Activated gamma-delta T cell (primary cell): ENCODE measurements around the gene ARHGAP35.
"Not testable (repeated sequence)": the region's sequence is repeated elsewhere in the genome, so short reads cannot be mapped to it uniquely, and the experiment has no call there.

ENCODE experiments used
- DNase-seq: peaks from one replicate; lab custom pipeline; 2025; lab: John Stamatoyannopoulos, UW

Gene ARHGAP35

DNA sequence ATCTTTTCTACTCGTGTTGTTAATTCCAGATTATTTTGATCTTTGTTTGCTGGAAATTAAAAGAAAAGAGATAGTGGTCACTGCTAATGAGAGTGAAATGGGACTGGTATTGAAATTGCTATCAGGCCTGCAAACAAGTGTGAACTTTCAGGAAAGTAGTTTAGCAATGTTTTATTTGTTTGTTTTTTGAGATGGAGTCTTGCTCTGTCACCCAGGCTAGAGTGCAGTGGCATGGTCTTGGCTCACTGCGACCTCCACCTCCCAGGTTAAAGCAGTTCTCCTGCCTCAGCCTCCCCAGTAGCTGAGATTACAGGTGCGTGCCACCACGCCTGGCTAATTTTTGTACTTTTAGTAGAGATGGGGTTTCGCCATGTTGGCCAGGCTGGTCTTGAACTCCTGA, 10.4 kb downstream of the ARHGAP35 start:
- not testable (repeated sequence) for DNase-seq

DNA sequence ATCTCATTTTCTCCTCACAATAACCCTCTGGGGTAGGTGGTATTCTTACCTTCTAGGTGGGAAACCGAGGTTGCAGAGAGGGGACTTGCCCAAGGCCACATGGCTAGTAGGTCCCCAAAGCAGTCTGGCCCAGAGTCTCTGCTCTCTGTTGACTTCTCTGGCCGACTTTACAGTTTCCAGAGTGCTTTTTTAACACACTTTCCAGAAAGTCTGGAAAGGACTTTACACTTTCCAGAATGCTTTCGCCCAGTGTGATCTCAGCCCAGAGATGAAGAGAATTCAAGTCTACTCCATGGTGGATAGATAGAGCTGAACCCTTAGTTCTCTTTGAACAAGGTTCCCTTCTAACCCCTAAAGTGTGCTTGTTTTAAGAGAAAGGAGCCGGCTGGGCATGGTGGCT, 12.2 kb downstream of the ARHGAP35 start:
- DNase-seq: no peak

DNA sequence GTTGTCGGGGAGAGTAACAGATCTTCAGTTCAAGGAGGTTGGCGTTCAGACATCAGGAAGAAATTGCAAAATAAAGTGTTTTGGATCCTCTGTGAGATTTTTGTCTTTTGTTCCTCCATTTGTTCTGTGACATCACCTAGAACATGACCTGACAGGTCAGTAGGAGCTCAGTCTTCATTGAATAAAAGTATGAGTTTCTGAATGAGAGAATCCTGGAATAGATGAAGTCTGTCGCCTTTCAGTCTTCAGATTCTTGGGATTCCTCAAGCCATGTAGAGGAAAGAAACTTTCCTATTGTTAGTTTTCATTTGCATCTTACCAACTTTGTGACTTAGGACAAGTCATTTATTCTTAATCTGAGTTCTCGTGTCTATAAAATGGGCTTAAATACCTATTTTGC, 14.4 kb downstream of the ARHGAP35 start:
- DNase-seq: no peak

DNA sequence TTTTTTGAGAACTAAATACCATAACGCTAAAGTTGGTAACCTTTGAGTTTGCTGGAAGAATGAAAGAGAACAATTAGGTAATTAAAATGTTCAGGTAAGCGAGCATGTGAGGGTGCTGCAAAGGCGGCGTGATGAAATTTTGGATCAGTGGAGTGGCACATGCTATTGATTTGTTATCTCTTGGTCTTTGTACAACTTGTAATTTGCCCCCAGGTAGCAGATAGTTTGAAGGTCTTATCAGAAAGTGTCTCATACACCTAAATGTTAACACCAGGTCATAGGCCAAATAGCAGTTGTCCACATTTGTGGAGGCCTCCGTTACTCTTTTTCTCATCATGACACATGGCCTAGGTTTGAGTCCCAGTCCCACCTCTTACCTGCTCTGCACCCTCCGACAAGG, 14.9 kb downstream of the ARHGAP35 start:
- DNase-seq: no peak

DNA sequence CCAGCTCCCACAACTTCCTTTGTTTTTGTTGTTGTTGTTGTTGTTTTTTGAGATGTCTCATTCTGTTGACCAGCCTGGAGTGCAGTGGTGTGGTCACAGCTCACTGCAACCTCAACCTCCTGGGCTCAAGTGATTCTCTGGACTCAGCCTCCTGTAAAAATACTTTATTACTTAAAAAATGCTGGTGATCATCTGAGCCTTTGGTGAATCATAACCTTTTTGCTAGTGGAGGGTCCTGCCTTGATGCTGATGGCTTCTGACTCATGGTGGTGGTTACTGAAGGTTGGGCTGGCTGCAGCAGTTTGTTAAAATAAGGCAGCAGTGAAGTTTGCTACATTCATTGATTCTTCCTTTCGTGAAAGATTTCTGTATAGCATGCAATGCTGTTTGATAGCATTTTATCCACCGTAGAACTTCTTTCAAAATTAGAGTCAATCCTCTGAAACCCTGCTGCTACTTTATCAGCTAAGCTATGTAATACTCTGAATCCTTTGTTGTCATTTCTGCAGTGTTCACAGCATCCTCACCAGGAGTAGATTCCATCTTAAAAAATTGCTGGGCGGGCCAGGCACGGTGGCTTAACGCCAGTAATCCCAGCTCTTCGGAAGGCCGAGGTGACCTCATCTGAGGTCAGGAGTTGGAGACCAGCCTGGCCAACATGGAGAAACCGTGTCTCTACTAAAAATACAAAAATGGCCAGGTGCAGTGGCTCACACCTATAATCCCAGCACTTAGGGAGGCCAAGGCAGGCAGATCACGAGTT, 18.0 kb downstream of the ARHGAP35 start:
- no peak for DNase-seq

DNA sequence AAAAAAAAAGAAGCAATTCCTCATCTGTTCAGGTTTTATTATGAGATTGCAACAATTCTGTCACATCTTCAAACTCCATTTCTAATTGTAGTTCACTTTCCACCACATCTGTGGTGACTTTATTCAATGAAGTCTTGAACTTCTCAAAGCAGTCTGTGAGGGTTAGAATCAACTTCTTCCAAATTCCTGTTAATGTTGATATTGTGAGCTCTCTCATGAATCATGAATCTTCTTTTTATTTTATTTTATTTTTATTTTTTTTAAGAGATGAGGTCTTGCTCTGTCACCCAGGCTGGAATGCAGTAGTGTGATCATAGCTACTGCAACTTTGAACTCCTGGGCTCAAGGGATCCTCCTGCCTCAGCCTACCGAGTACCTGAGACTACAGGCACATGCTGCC, 19.6 kb downstream of the ARHGAP35 start:
- no peak for DNase-seq

DNA sequence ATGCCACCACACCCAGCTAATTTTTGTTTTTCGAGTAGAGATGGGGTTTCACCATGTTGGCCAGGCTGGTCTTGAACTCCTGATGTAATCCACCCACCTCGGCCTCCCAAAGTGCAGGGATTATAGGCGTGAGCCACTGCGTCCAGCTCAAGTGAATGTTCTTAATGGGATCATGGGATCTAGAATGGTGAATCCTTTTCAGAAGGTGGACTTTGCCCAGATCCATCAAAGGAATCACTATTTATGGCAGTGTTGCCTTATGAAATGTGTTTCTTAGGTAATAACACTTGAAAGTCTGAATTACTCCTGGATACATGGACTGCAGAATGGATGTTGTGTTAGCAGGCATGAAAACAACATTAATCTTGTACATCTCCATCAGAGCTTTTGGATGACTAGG, 20.3 kb downstream of the ARHGAP35 start:
- DNase-seq: no peak

DNA sequence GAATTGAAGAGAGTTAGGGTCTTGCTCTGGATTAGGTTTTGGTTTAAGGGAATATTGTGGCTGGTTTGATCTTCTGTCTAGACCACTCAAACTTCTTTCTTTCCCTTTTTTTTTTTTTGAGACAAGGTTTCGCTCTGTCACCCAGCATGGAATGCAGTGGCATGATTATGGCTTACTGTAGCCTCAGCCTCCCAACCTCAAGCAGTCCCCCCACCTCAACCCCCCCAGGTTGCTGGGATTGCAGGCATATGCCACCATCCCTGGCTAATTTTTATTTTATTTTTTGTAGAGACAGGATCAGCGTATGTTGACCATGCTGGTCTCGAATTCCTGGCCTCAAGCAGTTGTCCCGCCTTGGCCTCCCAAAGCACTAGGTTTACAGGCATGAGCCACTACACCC, 21.2 kb downstream of the ARHGAP35 start:
- no peak for DNase-seq

DNA sequence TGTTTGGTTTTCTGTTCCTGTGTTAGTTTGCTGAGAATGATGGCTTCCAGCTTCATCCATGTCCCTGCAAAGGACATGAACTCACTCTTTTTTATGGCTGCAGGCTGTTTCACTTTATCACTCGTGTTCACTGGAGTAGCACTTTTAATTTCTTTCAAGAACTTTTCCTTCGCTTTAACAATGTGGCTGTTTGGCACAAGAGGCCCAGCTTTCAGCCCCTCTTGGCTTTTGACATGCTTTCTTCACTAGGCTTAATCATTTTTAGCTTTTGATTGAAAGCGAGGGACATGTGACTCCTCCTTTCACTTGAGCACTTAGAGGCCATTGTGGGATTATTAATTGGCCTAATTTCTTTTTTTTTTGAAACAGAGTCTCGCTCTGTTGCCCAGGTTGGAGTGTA, 22.0 kb downstream of the ARHGAP35 start:
- DNase-seq: not testable (repeated sequence)

DNA sequence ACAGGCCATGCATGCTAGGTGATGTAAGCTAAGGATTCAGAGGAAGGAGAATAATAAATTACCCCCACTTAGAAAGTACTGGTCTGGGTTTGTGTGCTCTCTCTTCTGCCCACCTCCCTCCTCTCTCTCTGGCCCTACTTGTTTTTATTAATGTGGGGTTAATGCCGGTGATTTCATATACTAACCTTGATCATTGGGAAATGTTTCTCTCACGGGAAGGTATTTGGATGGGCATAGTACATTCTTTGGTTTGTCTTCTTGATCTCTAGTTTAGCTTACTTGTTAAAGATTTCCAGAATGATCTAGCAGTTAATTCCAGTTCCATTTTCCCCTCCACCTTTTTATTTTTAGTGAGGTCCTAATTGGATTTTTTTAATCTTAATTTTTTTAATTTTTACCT, 24.6 kb downstream of the ARHGAP35 start:
- DNase-seq: no peak

DNA sequence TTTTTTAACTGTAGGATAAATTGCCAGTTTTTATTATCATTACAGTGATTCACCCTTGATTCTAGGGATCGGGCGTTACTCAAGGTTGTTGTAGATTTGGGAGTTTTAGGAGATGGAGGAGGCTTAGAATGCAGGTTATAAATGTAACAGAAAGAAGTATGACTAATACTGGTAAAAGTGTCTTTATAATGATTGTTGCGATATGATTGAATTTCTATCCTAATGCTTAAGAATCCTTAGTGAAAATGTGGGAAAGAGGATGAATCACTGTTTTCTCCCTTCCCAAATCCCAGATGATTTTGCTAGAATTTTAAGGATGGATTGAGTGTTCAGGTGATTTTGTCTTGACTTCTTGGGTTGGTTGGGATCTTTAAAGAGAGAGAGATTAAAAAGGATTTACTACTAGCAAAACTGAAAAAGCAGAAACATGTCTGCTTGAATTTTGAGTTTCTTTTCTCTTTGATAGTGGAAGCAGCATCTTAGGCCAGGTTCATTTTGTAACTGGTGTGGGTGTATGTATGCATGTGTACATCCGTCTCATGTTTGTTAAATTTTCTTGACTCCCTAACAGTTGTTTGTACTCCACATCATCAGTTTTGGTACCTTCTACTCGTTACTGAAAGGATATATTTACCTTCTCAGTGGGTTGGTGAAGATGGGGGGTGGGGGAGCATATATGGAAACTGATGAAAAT, 25.9 kb downstream of the ARHGAP35 start:
- no peak for DNase-seq

DNA sequence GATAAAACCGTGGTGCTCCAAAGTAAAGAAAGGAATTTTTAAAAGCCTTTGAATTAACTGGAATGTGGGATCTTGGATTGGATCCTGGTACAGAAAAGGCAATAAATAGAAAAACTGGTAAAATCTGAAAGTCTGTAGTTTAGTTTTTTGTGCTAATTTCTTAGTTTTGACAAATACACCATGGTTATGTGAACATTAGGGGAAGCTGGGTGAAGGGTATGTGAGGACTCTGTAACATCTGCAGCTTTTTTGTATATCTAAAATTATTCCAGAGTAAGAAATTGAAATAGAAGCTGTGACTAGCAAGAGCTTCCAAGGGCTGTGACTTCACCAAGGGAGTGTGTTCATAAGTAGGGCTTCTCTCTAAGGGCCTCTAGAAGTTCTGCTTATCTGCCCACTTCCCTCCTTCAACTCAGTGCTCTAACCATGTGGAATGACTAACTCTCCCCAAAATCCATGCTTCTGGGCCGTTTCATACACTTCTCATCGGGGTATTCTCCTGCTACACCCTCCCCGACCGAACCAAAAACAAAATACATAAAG, 26.5 kb downstream of the ARHGAP35 start:
- DNase-seq: no peak

DNA sequence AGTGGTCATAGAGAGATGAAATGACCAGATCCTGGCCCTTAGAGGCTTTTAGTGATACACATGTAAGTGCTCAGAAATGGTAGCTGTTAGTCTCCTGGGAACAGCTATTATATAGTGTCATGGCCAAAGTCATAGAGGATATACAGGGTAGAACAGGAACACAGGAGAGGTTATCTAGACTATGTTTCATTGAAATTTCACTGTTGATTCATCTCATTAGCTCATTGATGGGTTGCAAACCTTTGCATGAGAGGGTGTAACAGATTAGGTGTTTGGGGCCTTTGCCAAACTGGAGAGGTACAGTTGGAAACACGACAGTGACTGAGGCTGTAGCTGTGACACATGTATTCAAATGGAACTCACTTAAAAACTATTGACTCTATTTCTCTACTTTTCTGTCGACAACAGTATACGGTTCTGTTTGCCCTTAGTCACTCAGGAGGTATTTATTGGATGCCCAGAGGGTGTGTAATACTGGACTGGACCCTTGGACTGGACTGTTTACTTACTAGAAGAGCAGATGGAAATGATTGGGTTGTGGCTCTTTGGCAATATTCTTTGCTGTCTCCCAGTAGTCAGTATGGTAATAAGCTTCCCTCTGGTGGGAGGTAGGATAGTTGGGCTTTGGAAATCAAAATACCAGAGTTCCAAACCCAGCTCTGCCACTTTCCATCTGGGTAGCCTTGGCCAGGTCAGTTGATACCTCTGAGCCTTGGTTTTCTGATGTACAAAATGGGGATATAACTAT, 29.8 kb downstream of the ARHGAP35 start:
- no peak for DNase-seq

DNA sequence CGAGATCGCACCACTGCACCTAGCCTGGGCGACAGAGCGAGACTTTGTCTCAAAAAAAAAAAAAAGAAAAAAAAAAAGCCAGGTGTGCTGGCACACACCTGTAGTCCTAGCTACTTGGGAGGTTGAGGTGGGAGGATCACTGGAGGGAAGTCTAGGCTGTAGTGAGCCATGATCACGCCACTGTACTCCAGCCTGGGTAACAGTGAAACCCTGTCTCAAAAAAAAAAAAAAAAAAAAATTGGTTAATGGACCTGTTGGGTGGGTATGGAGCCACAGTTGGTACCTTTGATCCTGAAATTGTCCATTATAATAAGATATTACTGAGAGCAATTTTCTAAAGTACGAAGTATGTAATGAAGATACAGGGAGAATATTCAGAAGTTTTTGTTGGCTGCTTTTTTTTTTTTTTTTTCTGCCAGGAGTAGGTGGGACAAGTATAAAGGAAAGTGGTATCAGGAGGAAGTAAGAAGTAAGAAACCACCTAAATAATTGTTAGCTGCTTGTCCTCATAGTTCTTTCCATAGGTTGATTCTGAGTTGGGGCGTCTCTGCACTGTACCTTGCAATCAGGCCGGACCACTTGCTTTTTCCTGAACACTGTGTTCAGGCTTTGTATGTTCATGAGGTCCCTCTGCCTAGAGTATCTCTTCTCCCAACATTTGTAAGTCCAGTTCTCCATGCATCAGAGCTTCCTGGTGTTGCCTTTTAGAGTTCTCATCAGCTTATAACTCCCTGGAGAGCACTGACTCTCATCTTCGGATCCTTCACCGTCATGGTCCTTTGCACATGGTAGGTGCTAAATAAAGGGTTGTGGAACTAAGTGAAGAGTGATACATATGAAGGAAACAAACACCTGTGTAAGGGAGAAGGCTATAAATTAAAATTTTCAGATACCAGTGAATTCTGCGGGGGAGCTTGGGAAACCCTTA, 31.7 kb downstream of the ARHGAP35 start:
- DNase-seq: no peak

DNA sequence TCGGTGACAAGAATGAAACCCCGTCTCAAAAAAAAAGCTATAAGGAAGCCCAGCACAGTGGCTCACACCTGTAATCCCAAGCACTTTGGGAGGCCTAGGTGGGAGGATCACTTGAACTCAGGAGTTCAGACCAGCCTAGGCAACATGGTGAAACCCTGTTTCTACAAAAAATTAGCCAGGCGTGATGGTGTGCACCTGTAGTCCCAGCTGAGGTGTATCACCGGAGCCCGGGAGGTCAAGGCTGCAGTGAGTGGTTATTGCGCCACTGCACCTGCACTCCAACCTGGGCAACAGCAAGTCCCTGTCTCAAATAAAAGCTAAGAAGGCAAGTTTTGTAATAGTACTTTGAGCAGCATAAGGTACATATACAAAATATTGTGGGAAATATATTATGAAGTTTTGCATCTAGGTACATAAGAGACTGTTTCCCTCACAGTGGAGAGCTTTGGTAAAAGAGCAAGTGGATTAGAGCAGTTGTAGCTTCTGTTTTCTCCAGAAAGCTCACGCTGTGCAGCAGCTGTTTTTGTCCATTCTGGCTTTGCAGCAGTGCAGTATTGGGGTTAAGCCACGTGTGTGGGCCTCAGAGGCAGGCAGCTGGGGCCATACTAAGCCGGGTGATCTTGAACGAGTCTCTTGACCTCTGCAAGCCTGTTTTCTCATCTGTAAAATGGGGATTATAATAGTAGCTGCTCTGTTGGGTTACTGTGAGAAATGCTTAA, 35.4 kb downstream of the ARHGAP35 start:
- DNase-seq: no peak

DNA sequence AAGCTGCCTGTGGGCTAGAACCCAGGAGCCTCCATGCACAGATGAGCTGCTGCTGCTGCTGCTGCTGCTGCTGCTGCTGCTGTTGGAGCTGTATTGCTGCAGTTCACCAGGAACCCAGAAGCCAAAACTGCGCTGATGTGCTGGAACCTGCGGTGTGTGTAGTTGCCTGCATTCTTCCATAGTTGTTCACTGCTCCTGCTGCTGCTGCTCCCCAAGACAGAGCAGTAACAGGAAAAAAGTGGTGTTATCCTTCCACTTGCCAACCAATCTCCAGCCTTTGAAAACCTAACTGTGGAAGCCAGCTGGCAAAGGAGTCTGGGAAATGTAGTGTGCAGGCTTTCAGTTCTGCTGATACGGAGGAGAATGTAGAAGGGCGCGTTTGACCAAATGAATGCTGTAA, 37.9 kb downstream of the ARHGAP35 start:
- no peak for DNase-seq

DNA sequence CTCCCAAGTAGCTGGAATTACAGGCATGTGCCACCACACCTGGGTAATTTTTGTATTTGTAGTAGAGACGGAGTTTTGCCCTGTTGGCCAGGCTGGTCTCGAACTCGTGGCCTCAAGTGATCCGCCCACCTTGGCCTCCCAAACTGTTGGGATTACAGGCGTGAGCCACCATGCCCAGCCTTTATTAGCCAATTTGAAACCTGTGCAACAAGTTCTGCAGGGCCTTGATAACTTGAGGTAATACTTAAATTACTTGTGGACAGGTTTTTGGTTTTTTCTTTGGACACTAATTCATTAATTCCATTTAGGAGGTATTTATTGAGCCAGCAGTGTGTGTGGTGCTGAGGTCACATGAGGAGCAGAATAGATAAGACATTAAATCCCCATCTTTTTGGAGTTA, 39.5 kb downstream of the ARHGAP35 start:
- no peak for DNase-seq

DNA sequence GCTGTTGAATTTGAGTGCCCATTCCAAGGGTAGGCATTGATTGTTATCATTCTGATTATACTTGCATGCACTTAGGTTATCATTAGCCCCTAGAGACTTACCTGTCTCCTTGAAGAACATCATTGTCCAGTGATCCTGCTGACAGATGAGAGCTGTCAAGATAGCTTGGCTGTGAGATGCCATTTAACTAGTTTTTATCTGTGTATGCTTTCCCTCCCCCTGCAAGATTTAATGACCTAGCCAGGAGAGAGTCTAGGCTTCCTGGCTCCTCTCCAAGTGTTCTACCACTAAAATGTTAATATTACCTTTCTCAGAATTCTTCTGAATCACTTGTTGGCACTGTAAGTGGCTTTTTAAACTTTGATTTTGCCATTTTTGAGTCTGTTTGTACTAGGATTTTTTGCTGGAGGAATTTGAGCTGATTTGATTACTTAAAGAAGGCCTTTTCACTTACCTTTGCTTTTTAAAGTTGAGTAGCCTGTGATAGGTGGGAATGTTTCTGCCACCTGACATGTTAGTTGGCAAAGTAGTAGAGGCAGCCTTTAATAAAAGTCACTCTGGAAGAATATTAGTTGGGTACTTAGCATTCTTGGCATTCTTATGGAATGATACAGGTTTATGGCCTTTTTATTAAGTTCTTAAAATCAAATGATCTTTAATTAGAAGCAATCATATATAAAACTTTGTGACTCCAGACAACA, 41.1 kb downstream of the ARHGAP35 start:
- DNase-seq: no peak

DNA sequence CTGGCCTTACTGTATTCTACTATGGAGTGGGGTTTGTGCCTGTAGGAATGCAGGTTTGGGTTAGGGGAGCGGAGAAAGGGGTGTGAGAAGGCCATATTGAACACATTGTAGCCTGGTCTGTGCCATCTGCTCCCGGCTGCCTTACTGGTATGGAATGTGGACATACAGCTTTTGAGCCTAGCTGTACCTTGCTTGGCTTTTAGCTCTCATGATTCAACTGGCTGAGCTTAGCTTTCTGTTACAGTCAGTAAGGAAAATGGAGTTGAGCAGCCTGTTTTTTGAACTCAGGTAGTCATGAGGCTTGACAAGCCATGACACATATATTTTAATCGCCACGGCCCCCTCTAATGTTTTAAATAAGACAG, 41.6 kb downstream of the ARHGAP35 start:
- no peak for DNase-seq

DNA sequence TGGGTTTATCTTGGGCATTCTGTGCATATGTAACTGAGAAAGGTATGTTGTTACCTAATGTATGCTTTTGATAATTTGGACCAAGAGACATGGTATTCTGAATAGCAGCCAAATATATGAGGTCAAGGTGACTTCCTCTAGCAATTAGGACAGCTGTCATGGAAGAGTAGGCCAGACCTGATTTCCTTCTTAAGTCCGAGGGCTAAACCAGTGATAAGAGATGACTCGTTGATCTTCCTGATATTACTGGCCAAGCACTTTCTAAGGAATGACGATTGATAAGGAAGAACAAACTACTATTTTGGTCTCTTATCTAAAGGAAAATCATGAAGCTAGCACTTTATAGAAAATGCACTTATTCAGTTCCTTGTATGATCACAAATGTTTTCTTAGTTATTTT, 42.7 kb downstream of the ARHGAP35 start:
- no peak for DNase-seq
